WTC11 (cell line): ENCODE measurements around the gene TAC4.

Experiments used
- ATF3 ChIP-seq: sonication (generic); formaldehyde crosslinking; conservative IDR thresholded peaks from 2 replicates; pipeline ENCODE4 v1.8.1; 2022; ENCODE audit warnings: mild to moderate bottlenecking, missing genetic modification reagents
- CTCF ChIP-seq: fragments of 200-600 bp; IDR thresholded peaks from 2 replicates; pipeline ENCODE4 v1.8.0; 2022; ENCODE audit warnings: antibody characterized with exemption
- FOXJ3 ChIP-seq: sonication (generic); formaldehyde crosslinking; IDR thresholded peaks from 2 replicates; pipeline ENCODE4 v1.9.0; 2021; ENCODE audit warnings: missing genetic modification reagents, mild to moderate bottlenecking, borderline replicate concordance
- FOXP1 ChIP-seq: sonication (generic); formaldehyde crosslinking; IDR thresholded peaks from 2 replicates; pipeline ENCODE4 v1.8.0; 2022; ENCODE audit warnings: missing genetic modification reagents, mild to moderate bottlenecking, moderate library complexity, borderline replicate concordance
- HMGA2 ChIP-seq: fragments of 250-450 bp; sonication (Bioruptor Pico); IDR thresholded peaks from 2 replicates; pipeline ENCODE4 v1.4.0; 2021; ENCODE audit warnings: mild to moderate bottlenecking, moderate library complexity
- HMGXB4 ChIP-seq: sonication (generic); formaldehyde crosslinking; IDR thresholded peaks from 2 replicates; pipeline ENCODE4 v1.8.1; 2023; ENCODE audit warnings: mild to moderate bottlenecking, moderate library complexity, missing genetic modification reagents
- JUN ChIP-seq: sonication (generic); formaldehyde crosslinking; IDR thresholded peaks from 2 replicates; pipeline ENCODE4 v1.8.0; 2023; ENCODE audit warnings: mild to moderate bottlenecking, missing genetic modification reagents
- STAT6 ChIP-seq: sonication (generic); formaldehyde crosslinking; conservative IDR thresholded peaks from 2 replicates; pipeline ENCODE4 v1.8.1; 2023; ENCODE audit warnings: mild to moderate bottlenecking, low read depth, missing genetic modification reagents, moderate library complexity
- ZNF121 ChIP-seq: sonication (generic); formaldehyde crosslinking; IDR thresholded peaks from 2 replicates; pipeline ENCODE4 v1.8.0; 2023; ENCODE audit warnings: missing genetic modification reagents
- ZNF263 ChIP-seq: sonication (generic); formaldehyde crosslinking; IDR thresholded peaks from 2 replicates; pipeline ENCODE4 v1.8.1; 2022; ENCODE audit warnings: low read depth, mild to moderate bottlenecking, moderate library complexity, missing genetic modification reagents
- ZNF281 ChIP-seq: sonication (generic); formaldehyde crosslinking; IDR thresholded peaks from 2 replicates; pipeline ENCODE4 v1.8.0; 2023; ENCODE audit warnings: mild to moderate bottlenecking, missing genetic modification reagents
- TF ChIP-seq, protein P1 (sequence below): sonication (generic); formaldehyde crosslinking; IDR thresholded peaks from 2 replicates; pipeline ENCODE4 v1.8.1; 2022; ENCODE audit warnings: low read depth, missing genetic modification reagents, borderline replicate concordance
- TF ChIP-seq, protein P2 (sequence below): sonication (generic); formaldehyde crosslinking; IDR thresholded peaks from 2 replicates; pipeline ENCODE4 v1.8.0; 2022; ENCODE audit warnings: mild to moderate bottlenecking, missing genetic modification reagents

GRCh38 chr17:49850772-49851386, 3.0 kb upstream of the TAC4 start:
- TF ChIP-seq HMGA2 (CRISPR knock-in tag): no peak
- no peak for TF ChIP-seq CTCF
- no peak for TF ChIP-seq HMGXB4 (CRISPR knock-in tag)
- no peak for TF ChIP-seq JUN (CRISPR knock-in tag)
- TF ChIP-seq ZNF121 (CRISPR knock-in tag): 0 out of 2 replicates have a peak, but pooled peaks have one; percentile 28
- TF ChIP-seq ZNF281: peak; percentile 15; the same call in 1 of the 2 replicates
- no peak for TF ChIP-seq FOXP1 (CRISPR knock-in tag)
- TF ChIP-seq, protein P1, sequence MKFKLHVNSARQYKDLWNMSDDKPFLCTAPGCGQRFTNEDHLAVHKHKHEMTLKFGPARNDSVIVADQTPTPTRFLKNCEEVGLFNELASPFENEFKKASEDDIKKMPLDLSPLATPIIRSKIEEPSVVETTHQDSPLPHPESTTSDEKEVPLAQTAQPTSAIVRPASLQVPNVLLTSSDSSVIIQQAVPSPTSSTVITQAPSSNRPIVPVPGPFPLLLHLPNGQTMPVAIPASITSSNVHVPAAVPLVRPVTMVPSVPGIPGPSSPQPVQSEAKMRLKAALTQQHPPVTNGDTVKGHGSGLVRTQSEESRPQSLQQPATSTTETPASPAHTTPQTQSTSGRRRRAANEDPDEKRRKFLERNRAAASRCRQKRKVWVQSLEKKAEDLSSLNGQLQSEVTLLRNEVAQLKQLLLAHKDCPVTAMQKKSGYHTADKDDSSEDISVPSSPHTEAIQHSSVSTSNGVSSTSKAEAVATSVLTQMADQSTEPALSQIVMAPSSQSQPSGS (CRISPR knock-in tag): no peak
- TF ChIP-seq STAT6 (CRISPR knock-in tag): no peak
- no peak for TF ChIP-seq ATF3 (CRISPR knock-in tag)
- TF ChIP-seq, protein P2, sequence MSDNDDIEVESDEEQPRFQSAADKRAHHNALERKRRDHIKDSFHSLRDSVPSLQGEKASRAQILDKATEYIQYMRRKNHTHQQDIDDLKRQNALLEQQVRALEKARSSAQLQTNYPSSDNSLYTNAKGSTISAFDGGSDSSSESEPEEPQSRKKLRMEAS: peak; percentile 77
- no peak for TF ChIP-seq ZNF263
- no peak for TF ChIP-seq FOXJ3 (CRISPR knock-in tag)
